B cell (primary cell): Measurements from ENCODE around the gene SIM1. TPM values are rescaled to one million over a fixed set of nuclear protein-coding genes. Genes with fewer than 3 reads are reported as not detected.

Experiments used
- ATAC-seq: fragments of 200-7000 bp; cut with Tn5 transposase; one replicate; pipeline ENCODE4 v1.10.0; 2021; ENCODE audit warnings: low read depth, mild to moderate bottlenecking, moderate number of reproducible peaks, moderate library complexity
- CTCF ChIA-PET: fragments of 350-600 bp; sonication (Branson Sonifier 250); formaldehyde crosslinking; loops from one replicate; lab custom pipeline; 2021; ENCODE audit warnings: antibody characterized with exemption, inconsistent platforms; lab: Charles Lee
- POLR2A ChIA-PET: fragments of 350-600 bp; sonication (Branson Sonifier 250); formaldehyde crosslinking; loops from one replicate; lab custom pipeline; 2021; ENCODE audit warnings: antibody characterized with exemption; lab: Charles Lee
- DNase-seq: peaks from one replicate; pipeline ENCODE4 v3.0.0; 2013
- H2AFZ ChIP-seq: 2 replicates; pipeline ENCODE4 v1.6.1; 2012; ENCODE audit warnings: mild to moderate bottlenecking, low read depth, low read length; ENCODE audit not compliant: insufficient read depth, poor library complexity, severe bottlenecking
- H3K27ac ChIP-seq, 2 donors: 1 replicate in 1 of 2; 2 replicates in 1 of 2; pipeline ENCODE4 v1.5.1; 2012 to 2013; ENCODE audit warnings: low read length in 2 of 2, mild to moderate bottlenecking in 2 of 2, moderate library complexity in 1 of 2
- H3K27me3 ChIP-seq, 4 experiments: fragments of 200-600 bp in 1 of 4; sonication (generic) in 1 of 4; replicated peaks in 1 of 4; 1 replicate in 2 of 4; 2 replicates in 2 of 4; pipeline versions ENCODE4 v1.6.1 to v1.7.0; 2013 to 2016; ENCODE audit warnings: low read length in 3 of 4, mild to moderate bottlenecking in 2 of 4, mixed read lengths in 1 of 4, moderate library complexity in 1 of 4; ENCODE audit not compliant: insufficient read depth in 4 of 4, control insufficient read depth in 3 of 4; ENCODE audit errors: control extremely low read depth in 1 of 4
- H3K36me3 ChIP-seq, 2 experiments: replicated peaks in 1 of 2; 1 replicate in 1 of 2; 2 replicates in 1 of 2; pipeline versions ENCODE4 v1.6.1 to v1.7.1; 2013; ENCODE audit warnings: low read length in 1 of 2; ENCODE audit not compliant: insufficient read depth in 2 of 2, control insufficient read depth in 1 of 2; ENCODE audit errors: control extremely low read depth in 1 of 2, extremely low read depth in 1 of 2
- H3K4me1 ChIP-seq, 2 donors: fragments of 200-600 bp in 1 of 2; sonication (generic) in 1 of 2; 1 replicate in 1 of 2; 2 replicates in 1 of 2; pipeline versions ENCODE4 v1.5.1 to v1.6.1; 2013 to 2017; ENCODE audit warnings: low read length in 2 of 2; ENCODE audit not compliant: control insufficient read depth in 2 of 2, insufficient read depth in 2 of 2
- H3K4me2 ChIP-seq: replicated peaks from 2 replicates; pipeline ENCODE3; 2012; ENCODE audit warnings: mild to moderate bottlenecking, low read depth, low read length; ENCODE audit not compliant: poor library complexity, severe bottlenecking
- H3K4me3 ChIP-seq, 5 experiments: fragments of 200-600 bp in 1 of 5; sonication (generic) in 1 of 5; 1 replicate in 3 of 5; 2 replicates in 2 of 5; pipeline versions ENCODE4 v1.5.1 to v1.7.0; 2011 to 2016; ENCODE audit warnings: low read length in 4 of 5, mild to moderate bottlenecking in 4 of 5, low read depth in 2 of 5, control low read depth in 1 of 5, moderate library complexity in 1 of 5; ENCODE audit not compliant: insufficient read depth in 1 of 5; ENCODE audit errors: control extremely low read depth in 1 of 5, extremely low read depth in 1 of 5
- H3K79me2 ChIP-seq: fragments of 200-600 bp; sonication (generic); one replicate; pipeline ENCODE4 v1.6.0; 2016; ENCODE audit warnings: low read length; ENCODE audit not compliant: control insufficient read depth, insufficient read depth
- H3K9ac ChIP-seq: fragments of 200-600 bp; sonication (generic); 2 replicates; pipeline ENCODE4 v1.6.1; 2017; ENCODE audit warnings: mild to moderate bottlenecking, low read length, moderate library complexity
- H3K9me3 ChIP-seq, 3 donors: one replicate each; pipeline versions ENCODE4 v1.6.1 to v1.7.1; 2013; ENCODE audit warnings: low read length in 2 of 3; ENCODE audit not compliant: control insufficient read depth in 2 of 3, insufficient read depth in 1 of 3; ENCODE audit errors: control extremely low read depth in 1 of 3
- H4K20me1 ChIP-seq: 2 replicates; pipeline ENCODE4 v1.6.0; 2012; ENCODE audit warnings: mild to moderate bottlenecking, low read length; ENCODE audit not compliant: insufficient read depth, control insufficient read depth, poor library complexity, severe bottlenecking
- H3K27ac Mint-ChIP-seq: one replicate; pipeline ENCODE4 v1.8.0; 2021; ENCODE audit warnings: mixed read lengths
- H3K27me3 Mint-ChIP-seq: one replicate; pipeline ENCODE4 v1.8.0; 2021; ENCODE audit warnings: mixed read lengths
- H3K4me1 Mint-ChIP-seq: one replicate; pipeline ENCODE4 v1.8.0; 2021; ENCODE audit warnings: mixed read lengths
- H3K4me3 Mint-ChIP-seq: one replicate; pipeline ENCODE4 v1.8.0; 2021; ENCODE audit warnings: mixed read lengths
- H3K9me3 Mint-ChIP-seq: one replicate; pipeline ENCODE4 v1.8.0; 2022; ENCODE audit warnings: mixed read lengths; ENCODE audit not compliant: insufficient read depth
- CTCF ChIP-seq: fragments of 200-600 bp; IDR thresholded peaks from one replicate; pipeline ENCODE4 v1.8.0; 2022; ENCODE audit warnings: antibody characterized with exemption, mild to moderate bottlenecking
- EZH2 ChIP-seq: IDR thresholded peaks from 2 replicates; pipeline ENCODE4 v1.6.1; 2012; ENCODE audit warnings: borderline replicate concordance, low read depth, mild to moderate bottlenecking, moderate library complexity, low read length; ENCODE audit not compliant: insufficient read depth, poor library complexity, severe bottlenecking
- WGBS: methylation state at CpG from one replicate; pipeline ENCODE4 v1.1.5; 2013; ENCODE audit warnings: missing lambda C conversion rate; ENCODE audit not compliant: insufficient coverage; 5-methylcytosine and 5-hydroxymethylcytosine counted together
- intact Hi-C: fragments of 100-400 bp; cut with micrococcal nuclease; formaldehyde crosslinking; loops from one replicate; pipeline ENCODE4 v1.10.0; 2022
- polyA plus RNA-seq: library from polyadenylated mRNA; depleted of rRNA; stranded (reverse); fragments of >200 nt; gene quantifications from 2 replicates; pipeline ENCODE4 v1.2.3, GENCODE V29; 2012
- total RNA-seq, 2 donors: library from RNA; stranded (reverse); fragments of 120-200 nt in 1 of 2; gene quantifications; 1 replicate in 1 of 2; 2 replicates in 1 of 2; pipeline versions ENCODE4 v1.2.3 to v1.2.4, GENCODE V29; 2013 to 2022

SIM1 gene
- total and polyA plus RNA-seq, 2 donors (not counting 1 experiment from before 2014, with no cell fraction given) = not detected

- H3K27me3 Mint-ChIP-seq = peaks cover 77% of the 10 kb centered on the region
- ATAC-seq (no peak), DNase-seq (peak; percentile 16)
- H3K79me2 ChIP-seq = no peaks in the 10 kb centered on the region
- no peak overlapping the region for H3K4me3 ChIP-seq
- intact Hi-C loops = no loop called here
- H3K4me2 ChIP-seq = no peak overlapping the region
- no peak overlapping the region for H3K9ac ChIP-seq
- TF ChIP-seq EZH2 (no peak), CTCF (no peak)
- peaks cover 11 to 57% (median 23%) of the 10 kb centered on the region in 3 donors for H3K9me3 ChIP-seq
- ChIA-PET POLR2A (no interaction called here), CTCF (interaction anchor here (0.7 kb wide), 1 partner anchor 980 kb away, joined by 3 read pairs; no protein-coding TSS in a partner anchor)
- no peak overlapping the region for H3K27ac ChIP-seq
- H3K4me3 Mint-ChIP-seq = no peak overlapping the region
- peaks cover 11% of the 10 kb centered on the region for H3K4me1 Mint-ChIP-seq
- H3K36me3 ChIP-seq = no peaks in the 10 kb centered on the region
- no peaks in the 10 kb centered on the region for H4K20me1 ChIP-seq
- peaks cover 2% of the 10 kb centered on the region for H3K9me3 Mint-ChIP-seq
- no peak overlapping the region for H2AFZ ChIP-seq
- WGBS = 19% methylated on average over 20 of the region's 29 CpGs
- peaks cover 1 to 96% (median 87%) of the 10 kb centered on the region in 4 experiments for H3K27me3 ChIP-seq
- H3K27ac Mint-ChIP-seq = no peak overlapping the region
- peaks cover 18 to 41% of the 10 kb centered on the region in 2 donors for H3K4me1 ChIP-seq
These were observed 3.3 kb downstream of the SIM1 start for GRCh38 chr6:100461278-100461916.

DNA sequence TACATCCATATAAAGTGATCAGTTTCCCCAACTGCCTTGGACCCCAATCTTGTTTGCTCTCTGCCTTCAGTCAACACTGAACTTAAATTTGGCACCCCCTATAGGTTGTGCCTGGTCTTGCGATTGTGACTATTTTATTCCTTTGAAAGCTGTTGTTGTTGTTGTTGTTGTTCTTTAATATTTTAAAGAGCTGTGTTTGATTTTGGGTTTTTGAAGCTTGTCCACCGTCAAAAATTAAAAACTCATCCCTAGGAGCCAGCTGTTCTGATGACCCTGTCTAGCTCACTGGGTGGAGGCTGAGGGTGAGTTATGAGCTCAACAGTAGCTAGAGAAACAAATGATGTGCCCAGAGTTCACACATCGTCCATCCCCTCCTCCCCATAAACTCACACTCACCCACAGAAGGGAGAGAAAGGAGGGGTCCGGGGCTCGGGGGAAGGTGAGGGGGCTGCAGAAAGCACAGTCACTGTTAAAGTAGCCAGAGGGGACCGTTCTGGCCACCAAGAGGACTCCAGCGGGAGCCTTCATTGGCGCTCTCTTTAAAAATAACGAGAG, 4.0 kb downstream of the SIM1 start:
- H3K27ac Mint-ChIP-seq = no peak overlapping the region
- no peak overlapping the region for H3K4me3 Mint-ChIP-seq

More for the DNA sequence above, 4.0 kb downstream of the SIM1 start:
- Histone ChIP-seq H2AFZ (no peak overlapping the region), H3K4me1 (peaks cover 18 to 40% of the 10 kb centered on the region in 2 donors), H4K20me1 (no peaks in the 10 kb centered on the region), H3K27ac (no peak overlapping the region), H3K4me2 (no peak overlapping the region), H3K9me3 (peaks cover 12 to 57% (median 23%) of the 10 kb centered on the region in 3 donors), H3K4me3 (peak overlapping the region in 1 of 5 experiments; percentile 12), H3K27me3 (peaks cover 1 to 96% (median 86%) of the 10 kb centered on the region in 4 experiments), H3K36me3 (no peaks in the 10 kb centered on the region), H3K9ac (no peak overlapping the region), H3K79me2 (no peaks in the 10 kb centered on the region)
- TF ChIP-seq CTCF = no peak
- no peak for TF ChIP-seq EZH2
- no peak for DNase-seq
- Mint-ChIP-seq H3K4me1 (peaks cover 8% of the 10 kb centered on the region), H3K27me3 (peaks cover 77% of the 10 kb centered on the region), H3K9me3 (no peaks in the 10 kb centered on the region)
- ChIA-PET CTCF (interaction anchor here (0.6 kb wide), 1 partner anchor 26 kb away, joined by 5 read pairs; no protein-coding TSS in a partner anchor), POLR2A (no interaction called here)
- whole genome bisulfite sequencing = 20% methylated on average over 1 of the region's 9 CpGs
- no peak for ATAC-seq
- intact Hi-C loops = no loop called here
